ENCODE data around the gene BIRC7. TPM values are rescaled to one million over a fixed set of nuclear protein-coding genes. Genes with fewer than 3 reads are reported as not detected.

BIRC7 gene
- total RNA-seq, 1 experiment from 2014 or later: 0.96 TPM

GRCh38 chr20:63223826-63224207 lies 11.9 kb upstream of the BIRC7 start:
- no peaks in the 10 kb centered on the region for H3K9me2 ChIP-seq (ENCODE audit: insufficient read depth)
- no peaks in the 10 kb centered on the region for H3K9me3 ChIP-seq (ENCODE audit: control insufficient read depth in 1 of 2, insufficient read depth in 1 of 2, low read depth in 1 of 2, low read length in 2 of 2)
- H3K4me2 ChIP-seq (ENCODE audit: low read length): no peak overlapping the region
- BruUV-seq (replicated peaks): no TSS peak
- intact Hi-C loops (cut with micrococcal nuclease): loop anchor here (1.0 to 2.0 kb wide), 2 partner anchors 27 to 67 kb away; no protein-coding TSS in a partner anchor
- DNase-seq (ENCODE audit: low read depth, low spot score): no peak
- H3K4me1 ChIP-seq (ENCODE audit: control insufficient read depth in 1 of 2, insufficient read depth in 2 of 2, low read length in 2 of 2): peaks cover 15 to 32% of the 10 kb centered on the region in 2 experiments
- no peak for ATAC-seq
- ChIA-PET CTCF (interaction anchor here (0.7 to 4.3 kb wide), 28 partner anchors 9 to 750 kb away, joined by 3 to 107 read pairs (median 7); partner anchors contain the start of genes ARFGAP1 and BIRC7), RAD21 (ENCODE audit: low non-redundant PET in 1 of 2, low total read pairs in 2 of 2, uncharacterized antibody in 2 of 2, unreplicated experiment in 2 of 2) (interaction anchor here (0.7 to 1.5 kb wide), 8 partner anchors 9 to 57 kb away, joined by 3 to 7 read pairs (median 3); no protein-coding TSS in a partner anchor), POLR2A (interaction anchor here (1.5 to 2.0 kb wide), 5 partner anchors 9 to 49 kb away, joined by 3 to 11 read pairs (median 6); partner anchors contain the start of gene ARFGAP1)
- H3K27me3 ChIP-seq (ENCODE audit: insufficient read depth, low read length): no peaks in the 10 kb centered on the region
- H3K36me3 ChIP-seq (ENCODE audit: control insufficient read depth in 1 of 2, insufficient read depth in 2 of 2, low read length in 2 of 2): no peaks in the 10 kb centered on the region
- no peak for TF ChIP-seq ATF3 (IDR thresholded peaks at IDR 0.05)
- no peak for TF ChIP-seq ZNF274 (IDR thresholded peaks at IDR 0.05; ENCODE audit: low read depth, low read length)
- TF ChIP-seq EZH2phosphoT487 (IDR thresholded peaks at IDR 0.05; ENCODE audit: borderline replicate concordance): no peak
- no peak for TF ChIP-seq TCF7L2 (IDR thresholded peaks at IDR 0.05; ENCODE audit: borderline replicate concordance, extremely low read depth, insufficient read depth, insufficient read length)
- no peak for TF ChIP-seq EZH2 (IDR thresholded peaks at IDR 0.05)
- no peak for TF ChIP-seq ELF1 (IDR thresholded peaks at IDR 0.05; ENCODE audit: borderline replicate concordance, low read depth)
- TF ChIP-seq, protein P1, sequence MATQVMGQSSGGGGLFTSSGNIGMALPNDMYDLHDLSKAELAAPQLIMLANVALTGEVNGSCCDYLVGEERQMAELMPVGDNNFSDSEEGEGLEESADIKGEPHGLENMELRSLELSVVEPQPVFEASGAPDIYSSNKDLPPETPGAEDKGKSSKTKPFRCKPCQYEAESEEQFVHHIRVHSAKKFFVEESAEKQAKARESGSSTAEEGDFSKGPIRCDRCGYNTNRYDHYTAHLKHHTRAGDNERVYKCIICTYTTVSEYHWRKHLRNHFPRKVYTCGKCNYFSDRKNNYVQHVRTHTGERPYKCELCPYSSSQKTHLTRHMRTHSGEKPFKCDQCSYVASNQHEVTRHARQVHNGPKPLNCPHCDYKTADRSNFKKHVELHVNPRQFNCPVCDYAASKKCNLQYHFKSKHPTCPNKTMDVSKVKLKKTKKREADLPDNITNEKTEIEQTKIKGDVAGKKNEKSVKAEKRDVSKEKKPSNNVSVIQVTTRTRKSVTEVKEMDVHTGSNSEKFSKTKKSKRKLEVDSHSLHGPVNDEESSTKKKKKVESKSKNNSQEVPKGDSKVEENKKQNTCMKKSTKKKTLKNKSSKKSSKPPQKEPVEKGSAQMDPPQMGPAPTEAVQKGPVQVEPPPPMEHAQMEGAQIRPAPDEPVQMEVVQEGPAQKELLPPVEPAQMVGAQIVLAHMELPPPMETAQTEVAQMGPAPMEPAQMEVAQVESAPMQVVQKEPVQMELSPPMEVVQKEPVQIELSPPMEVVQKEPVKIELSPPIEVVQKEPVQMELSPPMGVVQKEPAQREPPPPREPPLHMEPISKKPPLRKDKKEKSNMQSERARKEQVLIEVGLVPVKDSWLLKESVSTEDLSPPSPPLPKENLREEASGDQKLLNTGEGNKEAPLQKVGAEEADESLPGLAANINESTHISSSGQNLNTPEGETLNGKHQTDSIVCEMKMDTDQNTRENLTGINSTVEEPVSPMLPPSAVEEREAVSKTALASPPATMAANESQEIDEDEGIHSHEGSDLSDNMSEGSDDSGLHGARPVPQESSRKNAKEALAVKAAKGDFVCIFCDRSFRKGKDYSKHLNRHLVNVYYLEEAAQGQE (IDR thresholded peaks at IDR 0.05; ENCODE audit: low read depth): no peak
- no peak overlapping the region for H2AFZ ChIP-seq (ENCODE audit: low read depth, low read length, poor library complexity, severe bottlenecking)
- H4K20me1 ChIP-seq (ENCODE audit: insufficient read depth): no peaks in the 10 kb centered on the region
- no peak overlapping the region for H3K4me3 ChIP-seq (replicated peaks in 1 of 2; ENCODE audit: low read depth in 1 of 2, low read length in 2 of 2)
- no peak overlapping the region for H3K9ac ChIP-seq (ENCODE audit: low read length)
- H3K79me2 ChIP-seq (ENCODE audit: insufficient read depth, low read length): no peaks in the 10 kb centered on the region
- no peak overlapping the region for H3K27ac ChIP-seq (ENCODE audit: low read depth, low read length)
